ENCODE measurements around the gene UBE2R2.
"Not testable (repeated sequence)": the region's sequence is repeated elsewhere in the genome, so short reads cannot be mapped to it uniquely, and the experiment has no call there.

The UBE2R2 gene

DNA sequence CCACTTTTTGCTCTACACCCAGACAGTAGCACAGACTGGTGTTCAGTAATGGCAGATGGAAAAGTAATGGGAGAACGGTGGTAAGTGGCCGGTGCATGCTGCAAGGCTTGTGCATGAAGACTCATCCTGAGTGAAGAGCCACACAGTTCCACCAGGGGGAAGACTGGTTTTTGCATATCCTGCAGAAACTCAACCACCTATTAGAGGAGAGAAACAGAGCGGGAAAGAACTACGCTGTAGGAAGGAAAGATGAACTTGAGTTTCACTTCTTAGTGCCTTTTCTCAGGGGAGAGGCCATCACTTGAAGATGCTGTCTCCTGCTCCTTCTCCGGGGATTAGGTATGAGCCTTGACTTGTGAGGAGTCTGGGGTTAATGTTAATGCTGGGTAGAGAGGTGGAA lies 31.0 kb upstream of the UBE2R2 start:
- no peaks in the 10 kb centered on the region for H3K4me1 ChIP-seq (ENCODE audit: control insufficient read depth, insufficient read depth, low read length)
- 91 to 92% methylated on average over 5 of the region's 5 CpGs for WGBS, 2 experiments
- no peaks in the 10 kb centered on the region for H3K9me3 ChIP-seq (ENCODE audit: control insufficient read depth, low read length)
- no peak overlapping the region for H3K4me3 ChIP-seq (ENCODE audit: insufficient read depth, low read depth, low read length)
- H3K36me3 ChIP-seq (ENCODE audit: control insufficient read depth, insufficient read depth, low read length): no peaks in the 10 kb centered on the region
- no peaks in the 10 kb centered on the region for H3K27me3 ChIP-seq (ENCODE audit: control insufficient read depth, insufficient read depth, low read length, poor library complexity, severe bottlenecking)
- H3K27ac ChIP-seq (ENCODE audit: insufficient read depth, low read depth, low read length, poor library complexity, severe bottlenecking): no peak overlapping the region

DNA sequence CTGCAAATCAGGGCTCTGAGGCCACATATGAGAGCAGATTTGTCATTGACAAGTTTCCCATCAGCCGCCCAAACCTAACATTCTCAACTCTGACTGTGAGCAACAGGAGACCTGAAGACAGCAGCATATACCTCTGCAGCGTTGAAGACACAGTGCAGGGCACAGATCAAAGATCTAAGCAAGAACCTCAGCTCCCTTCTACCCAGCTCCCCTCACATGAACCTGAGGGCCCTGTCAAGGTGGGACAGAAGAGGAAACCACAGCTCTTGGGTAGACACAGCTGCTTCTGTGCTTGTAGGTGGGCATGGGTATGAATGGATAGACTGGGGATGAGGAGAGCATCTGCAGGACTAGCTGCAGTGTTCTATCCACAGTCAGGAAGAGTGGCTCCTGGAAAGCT lies 30.3 kb upstream of the UBE2R2 start:
- no peaks in the 10 kb centered on the region for H3K36me3 ChIP-seq (ENCODE audit: control insufficient read depth, insufficient read depth, low read length)
- 95 to 97% methylated on average over 2 of the region's 2 CpGs for WGBS, 2 experiments
- H3K27ac ChIP-seq (ENCODE audit: insufficient read depth, low read depth, low read length, poor library complexity, severe bottlenecking): no peak overlapping the region
- H3K9me3 ChIP-seq (ENCODE audit: control insufficient read depth, low read length): no peaks in the 10 kb centered on the region
- no peak overlapping the region for H3K4me3 ChIP-seq (ENCODE audit: insufficient read depth, low read depth, low read length)
- H3K4me1 ChIP-seq (ENCODE audit: control insufficient read depth, insufficient read depth, low read length): no peaks in the 10 kb centered on the region
- no peaks in the 10 kb centered on the region for H3K27me3 ChIP-seq (ENCODE audit: control insufficient read depth, insufficient read depth, low read length, poor library complexity, severe bottlenecking)

DNA sequence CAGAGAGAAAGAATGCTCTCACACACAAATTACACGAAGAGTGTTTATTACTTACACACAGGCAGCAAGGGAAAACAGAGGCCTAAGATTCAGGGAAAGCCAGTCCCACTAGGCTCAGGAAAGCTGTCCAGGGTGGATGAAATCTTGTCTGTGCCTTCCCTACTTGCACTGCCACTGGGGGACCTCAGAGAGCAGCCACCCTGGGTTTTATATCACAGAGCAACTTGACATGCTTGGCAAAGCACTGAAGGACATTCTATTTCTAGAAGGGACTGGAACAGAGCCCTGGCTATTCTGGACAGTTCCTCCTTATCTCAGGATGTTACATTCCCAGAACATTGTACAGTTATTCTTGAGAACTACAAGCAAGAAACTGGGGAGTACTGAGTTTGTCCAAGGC lies 29.1 kb upstream of the UBE2R2 start:
- Histone ChIP-seq H3K4me3 (ENCODE audit: insufficient read depth, low read depth, low read length) (no peak overlapping the region), H3K4me1 (ENCODE audit: control insufficient read depth, insufficient read depth, low read length) (no peaks in the 10 kb centered on the region), H3K36me3 (ENCODE audit: control insufficient read depth, insufficient read depth, low read length) (no peaks in the 10 kb centered on the region), H3K9me3 (ENCODE audit: control insufficient read depth, low read length) (no peaks in the 10 kb centered on the region), H3K27me3 (ENCODE audit: control insufficient read depth, insufficient read depth, low read length, poor library complexity, severe bottlenecking) (no peaks in the 10 kb centered on the region), H3K27ac (ENCODE audit: insufficient read depth, low read depth, low read length, poor library complexity, severe bottlenecking) (no peak overlapping the region)
- WGBS, 2 experiments: 37 to 64% methylated on average over 1 of the region's 1 CpG

DNA sequence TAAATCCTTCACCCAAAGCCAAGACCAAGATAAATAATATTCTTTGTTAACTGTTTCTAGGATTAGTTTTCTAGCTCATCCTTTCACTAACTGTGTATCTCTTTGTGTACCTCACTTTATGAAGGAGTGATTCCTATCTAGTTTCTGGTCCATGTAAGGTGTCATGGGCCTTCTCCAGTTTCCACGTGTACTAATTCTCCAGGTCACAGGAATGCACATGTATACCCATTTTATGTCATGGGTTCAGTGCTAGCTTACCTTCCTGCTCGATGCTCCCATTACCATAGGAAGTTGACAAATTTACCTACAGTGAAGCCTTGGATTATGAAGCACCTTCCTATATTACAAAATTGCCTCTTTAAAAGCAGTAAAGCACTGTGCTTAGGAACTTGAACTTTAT lies 27.5 kb upstream of the UBE2R2 start:
- not testable (repeated sequence) for H3K27ac ChIP-seq (ENCODE audit: insufficient read depth, low read depth, low read length, poor library complexity, severe bottlenecking); H3K4me3 ChIP-seq (ENCODE audit: insufficient read depth, low read depth, low read length); H3K27me3 ChIP-seq (ENCODE audit: control insufficient read depth, insufficient read depth, low read length, poor library complexity, severe bottlenecking); H3K9me3 ChIP-seq (ENCODE audit: control insufficient read depth, low read length); H3K4me1 ChIP-seq (ENCODE audit: control insufficient read depth, insufficient read depth, low read length); H3K36me3 ChIP-seq (ENCODE audit: control insufficient read depth, insufficient read depth, low read length)
- 84 to 96% methylated on average over 2 of the region's 2 CpGs for WGBS, 2 experiments

DNA sequence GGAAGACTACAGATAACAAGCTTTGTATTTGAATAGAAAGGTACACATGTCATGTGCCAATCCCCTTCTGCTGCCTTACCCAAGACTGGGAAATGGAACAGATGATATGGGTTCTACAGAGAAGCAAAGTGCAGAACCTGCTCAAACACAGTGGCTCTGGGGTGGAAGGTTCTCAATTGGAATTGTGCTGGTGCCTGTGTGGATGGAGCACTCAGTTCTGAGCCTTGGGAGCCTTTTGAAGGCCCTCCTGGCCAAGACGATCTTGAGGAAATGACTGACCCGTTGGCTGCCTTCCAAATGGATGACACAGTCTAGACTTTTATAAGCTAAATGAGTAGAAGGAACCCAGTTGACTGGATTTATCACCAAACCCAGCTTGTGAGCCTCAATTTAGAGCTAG lies 25.8 kb upstream of the UBE2R2 start:
- no peaks in the 10 kb centered on the region for H3K36me3 ChIP-seq (ENCODE audit: control insufficient read depth, insufficient read depth, low read length)
- H3K27me3 ChIP-seq (ENCODE audit: control insufficient read depth, insufficient read depth, low read length, poor library complexity, severe bottlenecking): no peaks in the 10 kb centered on the region
- no peak overlapping the region for H3K27ac ChIP-seq (ENCODE audit: insufficient read depth, low read depth, low read length, poor library complexity, severe bottlenecking)
- WGBS, 2 experiments: 84 to 96% methylated on average over 2 of the region's 2 CpGs
- no peaks in the 10 kb centered on the region for H3K4me1 ChIP-seq (ENCODE audit: control insufficient read depth, insufficient read depth, low read length)
- no peak overlapping the region for H3K4me3 ChIP-seq (ENCODE audit: insufficient read depth, low read depth, low read length)
- no peaks in the 10 kb centered on the region for H3K9me3 ChIP-seq (ENCODE audit: control insufficient read depth, low read length)

DNA sequence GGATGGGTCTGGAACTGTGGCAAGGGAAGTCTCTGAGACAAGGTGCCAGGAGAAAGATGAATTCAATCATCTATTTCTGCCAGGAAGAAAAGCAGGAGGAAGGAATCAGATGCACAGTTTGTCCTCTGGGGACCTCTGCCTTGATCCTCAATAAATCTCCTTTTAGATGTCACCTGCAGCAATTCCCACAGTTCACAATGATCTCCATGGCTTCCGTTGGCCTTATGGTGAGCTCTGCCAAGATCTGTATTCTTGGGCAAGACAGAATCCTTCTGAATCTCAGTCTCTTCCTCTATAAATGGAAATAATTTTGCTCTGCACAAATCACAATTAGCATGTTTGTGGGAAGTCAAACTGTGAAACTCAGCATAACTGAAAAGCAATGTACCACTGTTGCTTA lies 23.5 kb upstream of the UBE2R2 start:
- not testable (repeated sequence) for H3K4me3 ChIP-seq (ENCODE audit: insufficient read depth, low read depth, low read length); H3K36me3 ChIP-seq (ENCODE audit: control insufficient read depth, insufficient read depth, low read length); H3K27ac ChIP-seq (ENCODE audit: insufficient read depth, low read depth, low read length, poor library complexity, severe bottlenecking); H3K9me3 ChIP-seq (ENCODE audit: control insufficient read depth, low read length); H3K4me1 ChIP-seq (ENCODE audit: control insufficient read depth, insufficient read depth, low read length); H3K27me3 ChIP-seq (ENCODE audit: control insufficient read depth, insufficient read depth, low read length, poor library complexity, severe bottlenecking)
- 81 to 96% methylated on average over 1 of the region's 1 CpG for WGBS, 2 experiments

DNA sequence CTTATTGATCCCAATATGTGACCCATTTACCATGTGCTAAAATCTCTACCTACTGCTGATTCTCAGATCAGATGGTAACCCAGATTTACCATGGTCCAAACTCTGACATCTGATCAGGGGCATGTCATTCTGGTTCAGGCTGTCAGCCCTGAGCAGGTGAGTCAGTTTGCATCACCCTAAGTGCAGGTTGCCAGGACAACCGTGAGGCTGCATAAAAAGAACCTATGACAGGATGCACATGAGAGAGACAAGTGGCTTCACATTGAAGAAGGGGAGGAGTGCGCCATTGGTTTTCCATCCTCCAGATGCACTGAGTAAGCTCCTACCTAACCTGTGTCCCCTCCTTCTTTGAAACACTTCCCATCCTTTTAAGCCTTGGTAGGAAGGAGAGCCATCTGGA lies 22.4 kb upstream of the UBE2R2 start:
- H3K27me3 ChIP-seq (ENCODE audit: control insufficient read depth, insufficient read depth, low read length, poor library complexity, severe bottlenecking): no peaks in the 10 kb centered on the region
- no peaks in the 10 kb centered on the region for H3K4me1 ChIP-seq (ENCODE audit: control insufficient read depth, insufficient read depth, low read length)
- H3K36me3 ChIP-seq (ENCODE audit: control insufficient read depth, insufficient read depth, low read length): no peaks in the 10 kb centered on the region
- WGBS, 2 experiments: 92 to 95% methylated on average over 2 of the region's 2 CpGs
- no peaks in the 10 kb centered on the region for H3K9me3 ChIP-seq (ENCODE audit: control insufficient read depth, low read length)
- no peak overlapping the region for H3K27ac ChIP-seq (ENCODE audit: insufficient read depth, low read depth, low read length, poor library complexity, severe bottlenecking)
- H3K4me3 ChIP-seq (ENCODE audit: insufficient read depth, low read depth, low read length): no peak overlapping the region

DNA sequence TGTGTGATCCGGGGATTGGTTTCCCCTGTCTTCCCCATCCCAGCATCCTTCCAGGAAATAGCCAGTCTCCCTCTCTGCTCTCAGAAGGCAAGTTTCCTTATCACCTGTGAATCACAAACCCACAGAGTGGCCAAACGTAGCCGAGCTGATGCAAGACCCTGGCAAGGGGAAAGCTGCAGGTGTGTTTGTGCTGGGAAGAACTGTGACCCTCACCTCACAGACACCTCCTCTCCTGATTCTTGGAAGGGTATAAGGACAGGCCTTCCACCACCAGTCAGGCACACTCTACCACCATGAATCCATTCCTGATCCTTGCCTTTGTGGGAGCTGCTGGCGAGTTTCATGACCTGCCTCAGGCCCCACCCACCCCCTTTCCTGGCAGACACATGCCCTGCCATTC lies 21.7 kb upstream of the UBE2R2 start, which contains the start of gene PRSS3:
TSS of gene PRSS3 (plus strand) at position 281 of the 400 bp plus-strand sequence. CDS start at position 294, 13 bp downstream.
- no peaks in the 10 kb centered on the region for H3K27me3 ChIP-seq (ENCODE audit: control insufficient read depth, insufficient read depth, low read length, poor library complexity, severe bottlenecking)
- H3K4me3 ChIP-seq (ENCODE audit: insufficient read depth, low read depth, low read length): no peak within 1 kb of the TSS
- H3K4me1 ChIP-seq (ENCODE audit: control insufficient read depth, insufficient read depth, low read length): no peaks in the 10 kb centered on the region
- WGBS, 2 experiments: 80 to 84% methylated on average over 2 to 4 of the region's 4 CpGs
- H3K9me3 ChIP-seq (ENCODE audit: control insufficient read depth, low read length): no peaks in the 10 kb centered on the region
- H3K36me3 ChIP-seq (ENCODE audit: control insufficient read depth, insufficient read depth, low read length): no peaks in the 10 kb centered on the region
- no peak within 1 kb of the TSS for H3K27ac ChIP-seq (ENCODE audit: insufficient read depth, low read depth, low read length, poor library complexity, severe bottlenecking)

DNA sequence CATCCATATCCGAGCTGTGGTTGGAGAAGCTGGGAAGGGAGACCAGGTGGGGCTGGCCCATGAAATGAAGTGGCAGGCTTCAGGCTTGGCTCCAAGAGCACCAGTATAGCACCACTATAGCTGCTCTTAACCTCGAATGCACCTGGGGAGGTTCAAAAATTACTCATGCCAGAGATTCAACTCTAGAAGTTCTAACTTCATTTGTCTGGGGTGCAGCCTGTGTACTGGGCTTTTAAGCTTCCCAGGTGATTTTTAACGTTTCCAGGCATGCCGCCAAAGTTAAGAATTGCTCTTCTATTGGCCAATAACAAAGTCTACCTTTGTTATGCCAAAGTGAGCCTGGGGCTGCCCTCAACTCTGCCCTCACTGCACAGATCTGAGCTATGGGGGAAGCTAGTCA lies 21.1 kb upstream of the UBE2R2 start:
- Histone ChIP-seq H3K27me3 (ENCODE audit: control insufficient read depth, insufficient read depth, low read length, poor library complexity, severe bottlenecking) (no peaks in the 10 kb centered on the region), H3K27ac (ENCODE audit: insufficient read depth, low read depth, low read length, poor library complexity, severe bottlenecking) (no peak overlapping the region)
- 57 to 66% methylated on average over 4 of the region's 4 CpGs for WGBS, 2 experiments

DNA sequence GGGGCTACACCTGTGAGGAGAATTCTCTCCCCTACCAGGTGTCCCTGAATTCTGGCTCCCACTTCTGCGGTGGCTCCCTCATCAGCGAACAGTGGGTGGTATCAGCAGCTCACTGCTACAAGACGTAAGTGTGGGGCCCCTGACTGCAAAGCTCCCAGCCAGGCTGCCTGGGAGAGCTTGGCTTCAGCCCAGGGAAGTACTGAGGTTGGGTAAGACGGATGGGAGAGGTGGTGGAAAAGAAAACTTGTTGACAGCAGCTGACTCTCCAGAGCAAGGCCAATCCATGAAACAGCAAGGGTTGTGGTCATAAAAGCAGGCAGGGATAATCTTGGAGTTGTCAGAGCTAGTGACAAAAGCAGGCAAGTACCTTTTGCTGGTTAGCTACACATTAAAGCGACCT lies 20.3 kb upstream of the UBE2R2 start:
- H3K27ac ChIP-seq (ENCODE audit: insufficient read depth, low read depth, low read length, poor library complexity, severe bottlenecking); H3K4me1 ChIP-seq (ENCODE audit: control insufficient read depth, insufficient read depth, low read length); H3K27me3 ChIP-seq (ENCODE audit: control insufficient read depth, insufficient read depth, low read length, poor library complexity, severe bottlenecking); H3K9me3 ChIP-seq (ENCODE audit: control insufficient read depth, low read length); H3K36me3 ChIP-seq (ENCODE audit: control insufficient read depth, insufficient read depth, low read length); H3K4me3 ChIP-seq (ENCODE audit: insufficient read depth, low read depth, low read length): not testable (repeated sequence)
- WGBS, 2 experiments: 82 to 85% methylated on average over 5 of the region's 5 CpGs

More for the DNA sequence above, 21.1 kb upstream of the UBE2R2 start:
- Histone ChIP-seq H3K9me3 (ENCODE audit: control insufficient read depth, low read length) (no peaks in the 10 kb centered on the region), H3K4me1 (ENCODE audit: control insufficient read depth, insufficient read depth, low read length) (no peaks in the 10 kb centered on the region), H3K4me3 (ENCODE audit: insufficient read depth, low read depth, low read length) (no peak overlapping the region), H3K36me3 (ENCODE audit: control insufficient read depth, insufficient read depth, low read length) (no peaks in the 10 kb centered on the region)

DNA sequence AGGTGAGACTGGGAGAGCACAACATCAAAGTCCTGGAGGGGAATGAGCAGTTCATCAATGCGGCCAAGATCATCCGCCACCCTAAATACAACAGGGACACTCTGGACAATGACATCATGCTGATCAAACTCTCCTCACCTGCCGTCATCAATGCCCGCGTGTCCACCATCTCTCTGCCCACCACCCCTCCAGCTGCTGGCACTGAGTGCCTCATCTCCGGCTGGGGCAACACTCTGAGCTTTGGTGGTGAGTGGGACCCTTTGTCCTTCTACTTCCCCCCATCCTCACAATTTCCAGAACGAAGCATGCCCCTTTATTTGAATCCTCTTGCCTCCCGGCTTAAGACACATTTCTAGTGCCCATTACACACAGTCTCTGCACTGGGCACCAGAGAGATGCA lies 19.1 kb upstream of the UBE2R2 start:
- H3K27me3 ChIP-seq (ENCODE audit: control insufficient read depth, insufficient read depth, low read length, poor library complexity, severe bottlenecking): no peaks in the 10 kb centered on the region
- H3K9me3 ChIP-seq (ENCODE audit: control insufficient read depth, low read length): no peaks in the 10 kb centered on the region
- no peaks in the 10 kb centered on the region for H3K36me3 ChIP-seq (ENCODE audit: control insufficient read depth, insufficient read depth, low read length)
- H3K4me1 ChIP-seq (ENCODE audit: control insufficient read depth, insufficient read depth, low read length): no peaks in the 10 kb centered on the region
- WGBS, 2 experiments: 83 to 88% methylated on average over 8 of the region's 8 CpGs
- no peak overlapping the region for H3K27ac ChIP-seq (ENCODE audit: insufficient read depth, low read depth, low read length, poor library complexity, severe bottlenecking)
- no peak overlapping the region for H3K4me3 ChIP-seq (ENCODE audit: insufficient read depth, low read depth, low read length)

All from ectodermal cell (in vitro differentiated cells).